C4-2B (cell line): ENCODE measurements around the gene PRDX2.

Experiments used
- CTCF ChIP-seq: fragments of 450-650 bp; conservative IDR thresholded peaks from 2 replicates; pipeline ENCODE4 v1.5.1; 2017; ENCODE audit warnings: mild to moderate bottlenecking
- ZFX ChIP-seq: fragments of 450-650 bp; IDR thresholded peaks from 2 replicates; pipeline ENCODE4 v1.6.1; 2017

GRCh38 chr19:12815088-12815487 lies 13.5 kb upstream of the PRDX2 start:
- TF ChIP-seq CTCF (no peak), ZFX (no peak)
